ENCODE results near the gene HELZ. TPM values are rescaled to one million over a fixed set of nuclear protein-coding genes. Genes with fewer than 3 reads are reported as not detected.
"Not testable (repeated sequence)": the region's sequence is repeated elsewhere in the genome, so short reads cannot be mapped to it uniquely, and the experiment has no call there.

The HELZ gene
- total RNA-seq, 1 donor from 2014 or later, result 44.9 TPM

DNA sequence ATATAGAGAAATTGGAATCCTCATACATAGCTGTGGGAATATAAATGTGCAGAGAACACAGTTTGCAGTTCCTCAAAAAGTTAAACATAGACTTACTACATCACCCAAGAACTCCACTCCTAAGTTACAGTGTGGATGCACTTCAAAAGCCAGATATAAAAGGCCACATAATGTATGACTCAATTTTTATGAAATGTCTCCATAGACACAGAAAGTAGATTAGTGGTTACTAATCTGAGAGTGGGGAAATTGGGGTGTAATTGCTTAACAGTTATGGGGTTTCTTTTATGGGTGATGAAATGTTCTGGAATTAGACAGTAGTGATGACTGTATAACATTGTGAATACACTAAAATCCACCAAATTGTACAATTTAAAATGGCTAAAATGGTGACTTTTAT lies 139.8 kb downstream of the HELZ start:
- H3K36me3 Mint-ChIP-seq, result peaks cover 31% of the 10 kb centered on the region
- Histone ChIP-seq H3F3A (ENCODE audit: low read depth) (no peaks in the 10 kb centered on the region), H3K27ac (no peak overlapping the region), H4K20me1 (ENCODE audit: low read depth) (no peaks in the 10 kb centered on the region), H2AFZ (replicated peaks) (no peak overlapping the region), H3K36me3 (peaks cover 15% of the 10 kb centered on the region), H3K79me2 (ENCODE audit: low read depth) (peaks cover 8% of the 10 kb centered on the region), H3K9me3 (ENCODE audit: low read depth) (no peaks in the 10 kb centered on the region), H3K4me3 (no peak overlapping the region), H3K9ac (no peak overlapping the region), H3K4me1 (no peaks in the 10 kb centered on the region), H3K4me2 (no peak overlapping the region), H3K27me3 (no peaks in the 10 kb centered on the region)
- no peaks in the 10 kb centered on the region for H3K4me1 Mint-ChIP-seq
- H3K9me3 Mint-ChIP-seq, result no peaks in the 10 kb centered on the region
- H3K27me3 Mint-ChIP-seq (ENCODE audit: insufficient read depth, low read depth), result no peaks in the 10 kb centered on the region
- no peak for DNase-seq (ENCODE audit: low spot score)
- no peak overlapping the region for H3K27ac Mint-ChIP-seq
- H3K4me3 Mint-ChIP-seq, result no peak overlapping the region
- TF ChIP-seq EZH2phosphoT487 (IDR thresholded peaks at IDR 0.05), result no peak
- no peak for TF ChIP-seq EZH2 (IDR thresholded peaks at IDR 0.05)
- TF ChIP-seq, protein P1, sequence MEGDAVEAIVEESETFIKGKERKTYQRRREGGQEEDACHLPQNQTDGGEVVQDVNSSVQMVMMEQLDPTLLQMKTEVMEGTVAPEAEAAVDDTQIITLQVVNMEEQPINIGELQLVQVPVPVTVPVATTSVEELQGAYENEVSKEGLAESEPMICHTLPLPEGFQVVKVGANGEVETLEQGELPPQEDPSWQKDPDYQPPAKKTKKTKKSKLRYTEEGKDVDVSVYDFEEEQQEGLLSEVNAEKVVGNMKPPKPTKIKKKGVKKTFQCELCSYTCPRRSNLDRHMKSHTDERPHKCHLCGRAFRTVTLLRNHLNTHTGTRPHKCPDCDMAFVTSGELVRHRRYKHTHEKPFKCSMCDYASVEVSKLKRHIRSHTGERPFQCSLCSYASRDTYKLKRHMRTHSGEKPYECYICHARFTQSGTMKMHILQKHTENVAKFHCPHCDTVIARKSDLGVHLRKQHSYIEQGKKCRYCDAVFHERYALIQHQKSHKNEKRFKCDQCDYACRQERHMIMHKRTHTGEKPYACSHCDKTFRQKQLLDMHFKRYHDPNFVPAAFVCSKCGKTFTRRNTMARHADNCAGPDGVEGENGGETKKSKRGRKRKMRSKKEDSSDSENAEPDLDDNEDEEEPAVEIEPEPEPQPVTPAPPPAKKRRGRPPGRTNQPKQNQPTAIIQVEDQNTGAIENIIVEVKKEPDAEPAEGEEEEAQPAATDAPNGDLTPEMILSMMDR (IDR thresholded peaks at IDR 0.05), result no peak

DNA sequence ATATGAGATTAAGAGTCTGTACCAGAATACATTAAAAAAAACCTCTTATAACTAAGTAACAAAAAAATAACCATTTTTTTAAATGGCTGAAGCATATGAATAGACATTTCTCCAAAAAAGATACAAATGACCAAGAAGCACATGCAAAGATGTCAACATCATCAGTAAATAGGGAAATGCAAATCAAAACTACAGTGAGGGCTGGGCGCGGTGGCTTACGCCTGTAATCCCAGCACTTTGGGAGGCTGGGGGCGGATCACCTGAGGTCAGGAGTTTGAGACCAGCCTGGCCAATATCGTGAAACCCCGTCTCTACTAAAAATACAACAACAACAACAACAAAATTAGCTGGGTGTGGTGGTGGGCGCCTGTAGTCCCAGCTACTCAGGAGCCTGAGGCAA lies 140.4 kb downstream of the HELZ start:
- H3K27me3 ChIP-seq; H3K9me3 ChIP-seq (ENCODE audit: low read depth); H3K9ac ChIP-seq; H3K4me3 Mint-ChIP-seq; H3K4me3 ChIP-seq; H3F3A ChIP-seq (ENCODE audit: low read depth); H3K4me1 ChIP-seq; H3K27ac ChIP-seq; H4K20me1 ChIP-seq (ENCODE audit: low read depth); H3K4me1 Mint-ChIP-seq; H3K27ac Mint-ChIP-seq; H3K27me3 Mint-ChIP-seq (ENCODE audit: insufficient read depth, low read depth); DNase-seq (ENCODE audit: low spot score); H2AFZ ChIP-seq (replicated peaks); H3K4me2 ChIP-seq; H3K9me3 Mint-ChIP-seq: not testable (repeated sequence)
- H3K36me3 ChIP-seq, result peaks cover 15% of the 10 kb centered on the region
- peaks cover 33% of the 10 kb centered on the region for H3K36me3 Mint-ChIP-seq
- peaks cover 12% of the 10 kb centered on the region for H3K79me2 ChIP-seq (ENCODE audit: low read depth)

DNA sequence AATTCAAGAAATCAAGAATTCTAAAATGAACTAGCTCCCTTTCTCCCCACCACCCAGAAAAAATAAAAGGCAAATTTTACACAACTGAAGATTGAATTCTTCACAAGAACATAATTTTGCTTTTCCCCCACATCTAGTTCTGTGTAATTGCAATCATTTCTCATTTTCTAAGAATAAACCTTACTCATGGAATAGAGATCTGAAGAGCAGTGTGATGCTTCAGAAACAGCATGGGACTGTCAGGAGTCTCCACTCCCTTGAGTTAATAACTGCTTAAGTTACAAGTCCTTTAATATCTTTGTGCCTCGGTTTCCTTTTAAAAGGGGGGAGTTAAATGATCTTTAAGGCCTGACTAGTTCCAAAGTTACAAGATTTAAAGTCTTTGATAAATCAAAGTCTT lies 147.0 kb downstream of the HELZ start:
- peaks cover 12% of the 10 kb centered on the region for H3K79me2 ChIP-seq (ENCODE audit: low read depth)
- TF ChIP-seq EZH2 (IDR thresholded peaks at IDR 0.05), result no peak
- no peak for TF ChIP-seq EZH2phosphoT487 (IDR thresholded peaks at IDR 0.05)
- TF ChIP-seq, protein P1 (IDR thresholded peaks at IDR 0.05), result no peak
- H3K4me1 ChIP-seq, result no peaks in the 10 kb centered on the region
- H3K27me3 ChIP-seq, result no peaks in the 10 kb centered on the region
- DNase-seq (ENCODE audit: low spot score), result no peak
- Mint-ChIP-seq H3K4me3 (no peak overlapping the region), H3K4me1 (no peaks in the 10 kb centered on the region), H3K9me3 (no peaks in the 10 kb centered on the region), H3K36me3 (peaks cover 26% of the 10 kb centered on the region), H3K27ac (no peak overlapping the region), H3K27me3 (ENCODE audit: insufficient read depth, low read depth) (no peaks in the 10 kb centered on the region)
- H3K27ac ChIP-seq, result no peak overlapping the region
- H3K9me3 ChIP-seq (ENCODE audit: low read depth), result no peaks in the 10 kb centered on the region
- H3K36me3 ChIP-seq, result no peaks in the 10 kb centered on the region
- H3K4me3 ChIP-seq, result no peak overlapping the region
- no peaks in the 10 kb centered on the region for H3F3A ChIP-seq (ENCODE audit: low read depth)
- no peak overlapping the region for H3K9ac ChIP-seq
- no peaks in the 10 kb centered on the region for H4K20me1 ChIP-seq (ENCODE audit: low read depth)
- no peak overlapping the region for H3K4me2 ChIP-seq
- H2AFZ ChIP-seq (replicated peaks), result no peak overlapping the region

DNA sequence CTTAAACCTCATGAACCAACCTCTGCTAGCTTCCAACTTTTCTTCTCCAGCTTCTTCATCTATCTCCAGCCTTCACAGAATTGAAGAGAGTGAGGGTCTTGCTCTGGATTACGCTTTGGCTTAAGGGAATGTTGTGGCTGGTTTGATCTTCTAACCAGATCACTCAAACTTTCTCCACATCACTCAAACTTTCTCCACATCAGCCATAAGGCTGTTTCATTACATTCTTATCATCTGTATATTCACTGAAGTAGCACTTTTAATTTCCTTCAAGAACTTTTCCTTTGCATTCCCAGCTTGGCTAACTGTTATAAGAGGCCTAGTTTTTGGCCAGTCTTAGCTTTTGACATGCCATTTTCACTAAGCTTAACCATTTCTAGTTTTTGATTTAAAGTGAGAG lies 148.4 kb downstream of the HELZ start:
- Mint-ChIP-seq H3K9me3 (no peaks in the 10 kb centered on the region), H3K27ac (no peak overlapping the region), H3K27me3 (ENCODE audit: insufficient read depth, low read depth) (no peaks in the 10 kb centered on the region), H3K36me3 (peaks cover 27% of the 10 kb centered on the region), H3K4me1 (no peaks in the 10 kb centered on the region), H3K4me3 (no peak overlapping the region)
- DNase-seq (ENCODE audit: low spot score), result no peak
- Histone ChIP-seq H2AFZ (replicated peaks) (no peak overlapping the region), H3K9ac (no peak overlapping the region), H3K4me2 (no peak overlapping the region), H3F3A (ENCODE audit: low read depth) (no peaks in the 10 kb centered on the region), H3K27me3 (no peaks in the 10 kb centered on the region), H3K9me3 (ENCODE audit: low read depth) (no peaks in the 10 kb centered on the region), H3K27ac (no peak overlapping the region), H4K20me1 (ENCODE audit: low read depth) (no peaks in the 10 kb centered on the region), H3K4me1 (no peaks in the 10 kb centered on the region), H3K4me3 (no peak overlapping the region), H3K79me2 (ENCODE audit: low read depth) (peaks cover 11% of the 10 kb centered on the region), H3K36me3 (no peaks in the 10 kb centered on the region)
- no peak for TF ChIP-seq EZH2 (IDR thresholded peaks at IDR 0.05)
- TF ChIP-seq, protein P1 (IDR thresholded peaks at IDR 0.05), result no peak
- no peak for TF ChIP-seq EZH2phosphoT487 (IDR thresholded peaks at IDR 0.05)
